GM23338 (cell line): ENCODE data around the gene OLFML2B. TPM values are rescaled to one million over a fixed set of nuclear protein-coding genes. Genes with fewer than 3 reads are reported as not detected.
"Not testable (repeated sequence)": the region's sequence is repeated elsewhere in the genome, so short reads cannot be mapped to it uniquely, and the experiment has no call there.

ENCODE experiments used
- ATAC-seq: fragments of 200-7000 bp; cut with Tn5 transposase; 3 replicates; pipeline ENCODE4 v1.9.1; 2020
- DNase-seq: peaks from one replicate; pipeline ENCODE4 v3.0.0-alpha.2; 2015; ENCODE audit warnings: low spot score
- H2AFZ ChIP-seq: fragments of 200-600 bp; sonication (generic); 2 replicates; pipeline ENCODE4 v1.8.0; 2016; ENCODE audit warnings: antibody characterized with exemption, mild to moderate bottlenecking, moderate library complexity
- H3F3A ChIP-seq: fragments of 200-600 bp; sonication (generic); replicated peaks from 2 replicates; pipeline ENCODE4 v1.8.0; 2017; ENCODE audit warnings: antibody characterized with exemption, mixed run types, low read depth
- H3K27ac ChIP-seq: fragments of 200-600 bp; sonication (generic); 2 replicates; pipeline ENCODE4 v1.6.1; 2016; ENCODE audit warnings: low read depth
- H3K27me3 ChIP-seq: fragments of 200-600 bp; sonication (generic); 2 replicates; pipeline ENCODE4 v1.8.0; 2016; ENCODE audit warnings: mild to moderate bottlenecking, mixed run types, moderate library complexity; ENCODE audit not compliant: insufficient read depth
- H3K36me3 ChIP-seq: fragments of 200-600 bp; sonication (generic); 2 replicates; pipeline ENCODE4 v1.8.0; 2016; ENCODE audit warnings: mild to moderate bottlenecking; ENCODE audit not compliant: insufficient read depth
- H3K4me1 ChIP-seq: fragments of 200-600 bp; sonication (generic); 2 replicates; pipeline ENCODE4 v1.8.0; 2016; ENCODE audit warnings: mild to moderate bottlenecking, moderate library complexity; ENCODE audit not compliant: insufficient read depth
- H3K4me2 ChIP-seq: fragments of 200-600 bp; sonication (generic); 2 replicates; pipeline ENCODE4 v1.7.1; 2017; ENCODE audit warnings: mixed run types
- H3K4me3 ChIP-seq: fragments of 200-600 bp; sonication (generic); 2 replicates; pipeline ENCODE4 v1.6.1; 2016; ENCODE audit warnings: mixed run types
- H3K79me2 ChIP-seq: fragments of 200-600 bp; sonication (generic); replicated peaks from 2 replicates; pipeline ENCODE4 v1.8.0; 2017; ENCODE audit warnings: mild to moderate bottlenecking; ENCODE audit not compliant: insufficient read depth
- H3K9me2 ChIP-seq: fragments of 200-600 bp; sonication (generic); 2 replicates; pipeline ENCODE4 v1.8.0; 2017; ENCODE audit not compliant: insufficient read depth
- H4K20me1 ChIP-seq: fragments of 200-600 bp; sonication (generic); replicated peaks from 2 replicates; pipeline ENCODE4 v1.8.0; 2017; ENCODE audit warnings: mild to moderate bottlenecking; ENCODE audit not compliant: insufficient read depth
- H3K27ac Mint-ChIP-seq: 2 replicates; pipeline ENCODE4 v1.8.0; 2020; ENCODE audit warnings: inconsistent platforms, mild to moderate bottlenecking, moderate library complexity, mixed read lengths
- H3K27me3 Mint-ChIP-seq: 3 replicates; pipeline ENCODE4 v1.8.0; 2022; ENCODE audit warnings: low read depth, mild to moderate bottlenecking, moderate library complexity, mixed read lengths, inconsistent platforms; ENCODE audit not compliant: insufficient read depth, poor library complexity
- H3K36me3 Mint-ChIP-seq: 3 replicates; pipeline ENCODE4 v1.8.0; 2021; ENCODE audit warnings: low read depth, mild to moderate bottlenecking, inconsistent platforms, moderate library complexity, mixed read lengths
- H3K4me1 Mint-ChIP-seq: 3 replicates; pipeline ENCODE4 v1.8.0; 2020; ENCODE audit warnings: mild to moderate bottlenecking, inconsistent platforms, mixed read lengths
- H3K4me3 Mint-ChIP-seq: 3 replicates; pipeline ENCODE4 v1.8.0; 2021; ENCODE audit warnings: moderate library complexity, mild to moderate bottlenecking, inconsistent platforms, mixed read lengths
- H3K9me3 Mint-ChIP-seq: 3 replicates; pipeline ENCODE4 v1.8.0; 2020; ENCODE audit warnings: moderate library complexity, mild to moderate bottlenecking, inconsistent platforms, mixed read lengths
- CREB1 ChIP-seq: fragments of 250-450 bp; sonication (Bioruptor Pico); IDR thresholded peaks from 2 replicates; pipeline ENCODE4 v1.5.0; 2020; ENCODE audit warnings: low read depth, mild to moderate bottlenecking, moderate library complexity
- CTCF ChIP-seq, 2 experiments: fragments of 200-600 bp in 1 of 2; sonication (generic) in 1 of 2; conservative IDR thresholded peaks; 2 replicates each; pipeline versions ENCODE4 v1.5.1 to v1.6.1; 2016 to 2017; ENCODE audit warnings: antibody characterized with exemption in 2 of 2, low read depth in 2 of 2, mild to moderate bottlenecking in 2 of 2, moderate library complexity in 1 of 2
- JUNB ChIP-seq: IDR thresholded peaks from one replicate; pipeline ENCODE4 v1.6.1; 2016; ENCODE audit warnings: antibody characterized with exemption; ENCODE audit not compliant: unreplicated experiment
- POLR2AphosphoS5 ChIP-seq: IDR thresholded peaks from 2 replicates; pipeline ENCODE4 v1.6.1; 2016; ENCODE audit warnings: antibody characterized with exemption, low read depth
- ZNF331 ChIP-seq: fragments of 250-450 bp; sonication (Bioruptor Pico); IDR thresholded peaks from 2 replicates; pipeline ENCODE4 v1.5.0; 2020; ENCODE audit warnings: low read depth, mild to moderate bottlenecking, moderate library complexity
- polyA plus RNA-seq: library from polyadenylated mRNA; unstranded; fragments of >200 nt; fragmentation: Nextera tagmentation; extraction: Ambion mirVana; gene quantifications from 2 replicates; pipeline ENCODE4 v1.2.1, GENCODE V29; 2016
- total RNA-seq: library from RNA; depleted of rRNA; stranded (reverse); fragments of >200 nt; shearing (Covaris generic); gene quantifications from 2 replicates; pipeline ENCODE4 v1.2.3, GENCODE V29; 2014
- TF ChIP-seq, protein P1 (sequence below): IDR thresholded peaks from one replicate; pipeline ENCODE4 v1.6.1; 2018; ENCODE audit warnings: antibody characterized with exemption; ENCODE audit not compliant: unreplicated experiment
- TF ChIP-seq, protein P2 (sequence below): IDR thresholded peaks from 2 replicates; pipeline ENCODE4 v1.6.1; 2016; ENCODE audit warnings: antibody characterized with exemption

The OLFML2B gene
- total and polyA plus RNA-seq, 2 experiments from 2014 or later = 2.9 to 4.3 TPM

GRCh38 chr1:162018418-162018817 lies 5.3 kb downstream of the OLFML2B start:
- Mint-ChIP-seq H3K4me1 (peaks cover 41% of the 10 kb centered on the region), H3K27me3 (peaks cover 23% of the 10 kb centered on the region), H3K36me3 (peaks cover 5% of the 10 kb centered on the region), H3K4me3 (no peak overlapping the region), H3K27ac (no peak overlapping the region), H3K9me3 (peaks cover 3% of the 10 kb centered on the region; the same call in 2 of the 3 replicates)
- ATAC-seq = no peak
- Histone ChIP-seq H3K36me3 (no peaks in the 10 kb centered on the region), H2AFZ (no peak overlapping the region), H3K4me3 (no peak overlapping the region), H3K4me2 (no peak overlapping the region), H3K27me3 (peaks cover 12% of the 10 kb centered on the region), H3K4me1 (peaks cover 33% of the 10 kb centered on the region), H3F3A (0 out of 2 replicates have a peak, but pooled peaks cover 9% of the 10 kb centered on the region), H3K27ac (no peak overlapping the region), H4K20me1 (no peaks in the 10 kb centered on the region), H3K79me2 (no peaks in the 10 kb centered on the region), H3K9me2 (no peaks in the 10 kb centered on the region)
- no peak for TF ChIP-seq JUNB
- no peak for TF ChIP-seq CREB1 (CRISPR knock-in tag)
- TF ChIP-seq POLR2AphosphoS5 = no peak
- DNase-seq = no peak

DNA sequence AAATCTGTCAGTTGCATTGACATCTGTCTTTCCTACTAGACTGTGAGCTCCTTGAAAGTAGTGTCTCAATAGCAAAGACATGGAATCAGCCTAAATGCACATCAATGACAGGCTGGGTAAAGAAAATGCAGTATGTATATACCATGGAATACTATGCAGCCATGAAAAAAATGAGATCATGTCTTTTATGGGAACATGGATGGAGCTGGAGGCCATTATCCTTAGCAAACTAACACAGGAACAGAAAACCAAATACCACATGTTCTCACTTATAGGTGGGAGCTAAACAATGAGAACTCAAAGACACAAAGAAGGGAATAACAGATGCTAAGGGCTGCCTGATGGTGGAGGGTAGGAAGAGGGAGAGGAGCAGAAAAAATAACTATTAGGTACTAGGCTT lies 5.9 kb downstream of the OLFML2B start:
- H4K20me1 ChIP-seq, H3K79me2 ChIP-seq, ATAC-seq, H2AFZ ChIP-seq, H3K27ac Mint-ChIP-seq, H3K27me3 ChIP-seq, H3K4me2 ChIP-seq, H3K9me2 ChIP-seq, H3K36me3 ChIP-seq, H3F3A ChIP-seq, H3K4me3 Mint-ChIP-seq, H3K9me3 Mint-ChIP-seq, H3K36me3 Mint-ChIP-seq, DNase-seq, H3K4me3 ChIP-seq, H3K27ac ChIP-seq: not testable (repeated sequence)
- peaks cover 28% of the 10 kb centered on the region for H3K4me1 ChIP-seq
- Mint-ChIP-seq H3K27me3 (peaks cover 17% of the 10 kb centered on the region), H3K4me1 (peaks cover 37% of the 10 kb centered on the region)

DNA sequence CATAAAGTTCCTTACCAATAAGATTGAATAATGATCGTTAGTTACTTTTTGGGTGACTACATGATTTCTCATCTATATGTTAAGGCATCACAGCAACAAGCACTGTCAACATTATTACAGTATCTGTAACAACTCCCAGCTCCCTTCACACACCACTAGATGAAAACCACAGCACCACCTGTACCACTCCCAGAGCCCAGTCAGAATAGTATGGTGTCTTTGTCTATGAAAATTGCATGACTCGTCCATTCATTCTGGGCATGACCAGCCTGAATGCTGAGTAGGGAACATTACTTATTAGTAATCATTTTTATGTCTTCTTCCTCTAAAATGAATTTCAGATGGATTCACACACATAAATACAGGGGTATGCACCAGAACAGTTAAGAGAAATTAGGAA lies 7.0 kb downstream of the OLFML2B start:
- TF ChIP-seq, protein P1, sequence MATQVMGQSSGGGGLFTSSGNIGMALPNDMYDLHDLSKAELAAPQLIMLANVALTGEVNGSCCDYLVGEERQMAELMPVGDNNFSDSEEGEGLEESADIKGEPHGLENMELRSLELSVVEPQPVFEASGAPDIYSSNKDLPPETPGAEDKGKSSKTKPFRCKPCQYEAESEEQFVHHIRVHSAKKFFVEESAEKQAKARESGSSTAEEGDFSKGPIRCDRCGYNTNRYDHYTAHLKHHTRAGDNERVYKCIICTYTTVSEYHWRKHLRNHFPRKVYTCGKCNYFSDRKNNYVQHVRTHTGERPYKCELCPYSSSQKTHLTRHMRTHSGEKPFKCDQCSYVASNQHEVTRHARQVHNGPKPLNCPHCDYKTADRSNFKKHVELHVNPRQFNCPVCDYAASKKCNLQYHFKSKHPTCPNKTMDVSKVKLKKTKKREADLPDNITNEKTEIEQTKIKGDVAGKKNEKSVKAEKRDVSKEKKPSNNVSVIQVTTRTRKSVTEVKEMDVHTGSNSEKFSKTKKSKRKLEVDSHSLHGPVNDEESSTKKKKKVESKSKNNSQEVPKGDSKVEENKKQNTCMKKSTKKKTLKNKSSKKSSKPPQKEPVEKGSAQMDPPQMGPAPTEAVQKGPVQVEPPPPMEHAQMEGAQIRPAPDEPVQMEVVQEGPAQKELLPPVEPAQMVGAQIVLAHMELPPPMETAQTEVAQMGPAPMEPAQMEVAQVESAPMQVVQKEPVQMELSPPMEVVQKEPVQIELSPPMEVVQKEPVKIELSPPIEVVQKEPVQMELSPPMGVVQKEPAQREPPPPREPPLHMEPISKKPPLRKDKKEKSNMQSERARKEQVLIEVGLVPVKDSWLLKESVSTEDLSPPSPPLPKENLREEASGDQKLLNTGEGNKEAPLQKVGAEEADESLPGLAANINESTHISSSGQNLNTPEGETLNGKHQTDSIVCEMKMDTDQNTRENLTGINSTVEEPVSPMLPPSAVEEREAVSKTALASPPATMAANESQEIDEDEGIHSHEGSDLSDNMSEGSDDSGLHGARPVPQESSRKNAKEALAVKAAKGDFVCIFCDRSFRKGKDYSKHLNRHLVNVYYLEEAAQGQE = no peak
- TF ChIP-seq ZNF331 (CRISPR knock-in tag) (no peak), CREB1 (CRISPR knock-in tag) (no peak), CTCF (conservative IDR thresholded peaks at IDR 0.05; ENCODE audit: low read depth in 2 of 2) (no peak)
- TF ChIP-seq, protein P2, sequence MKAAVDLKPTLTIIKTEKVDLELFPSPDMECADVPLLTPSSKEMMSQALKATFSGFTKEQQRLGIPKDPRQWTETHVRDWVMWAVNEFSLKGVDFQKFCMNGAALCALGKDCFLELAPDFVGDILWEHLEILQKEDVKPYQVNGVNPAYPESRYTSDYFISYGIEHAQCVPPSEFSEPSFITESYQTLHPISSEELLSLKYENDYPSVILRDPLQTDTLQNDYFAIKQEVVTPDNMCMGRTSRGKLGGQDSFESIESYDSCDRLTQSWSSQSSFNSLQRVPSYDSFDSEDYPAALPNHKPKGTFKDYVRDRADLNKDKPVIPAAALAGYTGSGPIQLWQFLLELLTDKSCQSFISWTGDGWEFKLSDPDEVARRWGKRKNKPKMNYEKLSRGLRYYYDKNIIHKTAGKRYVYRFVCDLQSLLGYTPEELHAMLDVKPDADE = no peak
- Mint-ChIP-seq H3K9me3 (peaks cover 3% of the 10 kb centered on the region; the same call in 2 of the 3 replicates), H3K4me1 (peaks cover 29% of the 10 kb centered on the region), H3K4me3 (no peak overlapping the region), H3K27me3 (peaks cover 7% of the 10 kb centered on the region), H3K36me3 (peaks cover 13% of the 10 kb centered on the region; the same call in 2 of the 3 replicates), H3K27ac (no peak overlapping the region)
- no peak overlapping the region for H3K4me3 ChIP-seq
- no peak overlapping the region for H3K27ac ChIP-seq
- no peaks in the 10 kb centered on the region for H3K9me2 ChIP-seq
- no peak overlapping the region for H3K4me2 ChIP-seq
- H4K20me1 ChIP-seq = no peaks in the 10 kb centered on the region
- H3K36me3 ChIP-seq = no peaks in the 10 kb centered on the region
- H3K4me1 ChIP-seq = peaks cover 23% of the 10 kb centered on the region
- no peak for ATAC-seq
- H3K79me2 ChIP-seq = no peaks in the 10 kb centered on the region
- no peak overlapping the region for H2AFZ ChIP-seq
- H3F3A ChIP-seq = 0 out of 2 replicates have a peak, but pooled peaks cover 3% of the 10 kb centered on the region
- H3K27me3 ChIP-seq = no peaks in the 10 kb centered on the region
- no peak for DNase-seq
